HG03045 (cell line): Measurements from ENCODE around the gene CAPZB.

ENCODE experiments used
- ATAC-seq: cut with Tn5 transposase; IDR thresholded peaks from one replicate; pipeline ENCODE4 v1.9.1; 2021; ENCODE audit warnings: mild to moderate bottlenecking, moderate library complexity; ENCODE audit not compliant: unreplicated experiment

CAPZB gene

GRCh38 chr1:19432943-19433718, 52.2 kb downstream of the CAPZB start:
- ATAC-seq = no peak

DNA sequence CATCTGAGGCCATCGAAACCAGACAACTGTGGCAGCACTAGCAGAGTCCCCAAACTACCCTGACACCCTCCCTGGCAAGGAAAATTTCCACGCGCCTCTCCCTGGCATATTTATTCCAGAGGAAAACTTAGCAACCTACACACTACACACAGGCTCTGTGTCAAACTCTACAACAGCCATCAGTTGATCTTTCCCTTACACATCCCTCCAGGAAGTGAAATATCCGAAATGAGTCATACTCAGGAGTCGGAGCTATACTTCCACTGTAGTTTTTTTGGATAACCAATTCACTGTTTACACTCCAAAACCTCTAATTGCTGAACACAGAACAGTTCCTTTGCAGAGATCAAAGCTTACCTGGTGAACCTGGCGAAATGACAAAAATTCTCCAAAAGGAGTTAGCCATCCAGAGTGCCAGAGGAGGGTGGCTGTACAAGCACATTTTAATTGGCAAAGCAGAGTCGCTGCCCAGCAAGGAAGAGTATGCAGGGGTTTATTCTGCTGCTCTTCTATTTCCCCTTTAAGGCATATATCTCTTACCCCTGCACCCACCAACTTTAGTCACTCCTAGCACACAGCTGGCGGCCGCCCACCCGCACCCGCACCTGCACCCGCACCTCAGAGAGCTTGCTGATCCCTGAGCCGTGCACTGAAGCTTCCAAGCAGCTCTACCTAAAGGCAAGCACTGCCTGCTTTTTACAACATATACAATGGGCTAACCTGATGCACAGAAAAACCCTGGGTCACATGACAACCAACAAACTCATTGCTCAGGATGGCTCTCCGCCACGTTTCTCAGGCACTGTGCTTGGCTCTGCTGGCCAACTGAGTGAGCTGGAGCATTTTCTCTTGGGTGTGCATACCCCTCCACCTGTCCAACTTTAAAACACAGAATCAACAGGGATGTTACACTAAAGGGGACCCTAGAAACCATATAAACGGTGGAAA, 54.9 kb downstream of the CAPZB start:
- ATAC-seq = no peak

GRCh38 chr1:19429611-19430010, 55.7 kb downstream of the CAPZB start:
- no peak for ATAC-seq

- ATAC-seq = no peak
Observed at GRCh38 chr1:19427087-19427781, 58.1 kb downstream of the CAPZB start.

- no peak for ATAC-seq
Observed at GRCh38 chr1:19426294-19427086, 58.8 kb downstream of the CAPZB start.

DNA sequence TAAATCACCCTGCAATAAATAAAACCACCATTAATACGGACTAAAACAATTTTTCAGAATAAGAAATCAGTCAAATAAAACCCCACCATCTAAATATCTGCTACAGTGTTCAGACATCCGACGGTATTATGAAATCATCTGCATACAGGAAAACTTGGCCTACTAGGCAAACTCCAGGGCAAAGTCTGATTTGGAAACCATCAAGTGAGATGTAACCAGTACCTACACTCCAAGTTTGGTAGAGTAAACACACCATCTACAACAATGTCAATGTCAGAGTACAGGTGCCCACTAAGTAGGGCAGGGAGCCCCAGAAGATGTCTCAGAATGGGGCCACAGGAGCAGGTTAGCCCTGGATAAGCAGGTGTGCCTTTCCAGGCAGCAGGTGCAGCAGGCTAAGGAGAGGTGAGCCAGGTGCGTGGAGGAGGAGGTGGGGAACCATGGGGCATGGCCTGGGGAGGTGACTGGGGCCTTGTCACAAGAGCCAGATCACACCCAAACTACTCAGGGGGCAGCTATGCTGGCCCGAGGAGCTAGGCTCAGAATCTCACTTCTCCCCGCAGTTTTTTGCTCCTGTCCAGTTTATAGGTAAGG, 59.6 kb downstream of the CAPZB start:
- no peak for ATAC-seq

DNA sequence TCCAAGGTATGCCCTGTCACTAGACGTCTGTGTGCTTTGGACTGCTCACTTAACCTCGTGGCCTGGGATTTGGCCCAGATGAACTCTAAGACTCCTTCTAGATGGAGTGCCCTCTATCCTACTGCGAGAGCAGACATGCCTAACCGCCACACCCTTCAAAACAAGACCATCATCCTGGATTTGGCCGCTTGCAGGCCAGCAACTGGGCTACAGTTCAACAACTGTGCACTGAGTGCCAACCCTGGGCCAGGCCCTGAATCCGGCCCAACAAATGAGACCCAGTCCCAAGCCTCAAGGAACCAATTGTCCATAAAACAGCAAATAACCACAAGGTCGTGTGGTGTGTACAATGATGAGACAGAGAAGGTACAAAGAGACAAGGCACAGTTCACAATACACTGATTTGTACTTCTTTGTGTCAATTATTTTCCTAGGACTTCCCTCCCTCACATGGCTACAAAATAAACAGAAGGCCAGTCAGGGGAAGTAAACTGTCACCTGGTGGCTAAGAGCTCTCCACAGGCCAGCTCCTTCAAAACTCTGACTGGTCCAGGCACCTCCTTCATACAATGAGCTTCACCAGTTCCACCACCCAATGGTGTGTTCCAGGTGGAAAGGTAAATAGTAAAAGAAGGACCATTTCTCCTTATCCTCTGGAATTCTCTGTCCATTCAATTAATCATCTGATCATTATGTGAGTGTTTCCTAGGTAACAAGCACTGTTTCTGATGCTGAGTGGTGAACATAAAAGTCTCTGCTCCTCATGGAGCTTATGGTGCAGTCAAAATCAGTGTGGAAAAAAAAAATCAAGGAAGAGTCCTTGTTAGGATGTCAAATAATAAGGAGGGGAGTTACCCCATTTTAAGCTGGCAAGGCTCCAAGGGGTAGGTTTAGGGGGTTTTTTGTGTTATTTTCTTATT, 60.4 kb downstream of the CAPZB start:
- ATAC-seq = no peak

GRCh38 chr1:19423130-19423529, 62.2 kb downstream of the CAPZB start:
- ATAC-seq = no peak

GRCh38 chr1:19421365-19421764, 64.0 kb downstream of the CAPZB start:
- no peak for ATAC-seq

DNA sequence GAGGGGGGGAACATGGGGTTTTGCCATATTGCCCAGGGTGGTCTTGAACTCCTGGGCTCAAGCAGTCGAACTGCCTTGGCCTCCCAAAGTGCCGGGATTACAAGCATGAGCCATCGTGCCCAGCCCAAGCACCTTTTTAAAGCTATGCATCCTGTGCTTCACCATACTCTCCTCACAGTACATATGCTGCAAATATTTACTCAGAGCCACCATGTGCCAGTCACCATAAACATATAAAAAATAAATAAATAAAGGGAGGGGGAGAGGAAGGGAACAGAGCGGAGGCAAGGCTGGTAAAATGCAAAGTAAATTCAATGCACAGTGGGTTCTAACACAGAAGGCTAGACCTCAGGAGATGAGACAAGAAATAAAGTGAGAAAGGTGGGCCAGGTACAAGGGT, 64.7 kb downstream of the CAPZB start:
- ATAC-seq = no peak

DNA sequence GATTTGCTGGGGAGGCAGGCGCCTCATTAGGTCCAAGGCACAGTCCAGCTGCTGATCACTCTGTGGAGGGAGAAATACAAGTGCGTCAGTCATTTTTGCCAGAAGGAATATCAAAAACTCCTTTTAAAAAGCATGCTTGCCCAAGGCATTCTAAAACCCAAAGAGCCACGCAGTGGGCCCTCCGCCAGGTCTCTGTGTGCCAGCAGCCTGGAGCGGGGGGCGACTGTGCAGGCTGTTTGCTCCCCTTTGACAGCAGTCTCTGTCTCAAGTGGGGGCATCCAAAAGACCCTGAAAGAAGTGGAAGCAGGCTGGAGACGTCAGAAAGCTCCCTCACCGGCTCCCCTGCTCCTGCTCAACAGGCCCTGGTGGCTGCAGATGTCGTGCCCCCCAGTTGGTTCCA, 65.6 kb downstream of the CAPZB start:
- ATAC-seq = no peak

- no peak for ATAC-seq
Observed at GRCh38 chr1:19418503-19418971, 66.8 kb downstream of the CAPZB start.

- no peak for ATAC-seq
Observed at GRCh38 chr1:19416921-19417470, 68.3 kb downstream of the CAPZB start.

- no peak for ATAC-seq
Observed at GRCh38 chr1:19416145-19416544, 69.2 kb downstream of the CAPZB start.

DNA sequence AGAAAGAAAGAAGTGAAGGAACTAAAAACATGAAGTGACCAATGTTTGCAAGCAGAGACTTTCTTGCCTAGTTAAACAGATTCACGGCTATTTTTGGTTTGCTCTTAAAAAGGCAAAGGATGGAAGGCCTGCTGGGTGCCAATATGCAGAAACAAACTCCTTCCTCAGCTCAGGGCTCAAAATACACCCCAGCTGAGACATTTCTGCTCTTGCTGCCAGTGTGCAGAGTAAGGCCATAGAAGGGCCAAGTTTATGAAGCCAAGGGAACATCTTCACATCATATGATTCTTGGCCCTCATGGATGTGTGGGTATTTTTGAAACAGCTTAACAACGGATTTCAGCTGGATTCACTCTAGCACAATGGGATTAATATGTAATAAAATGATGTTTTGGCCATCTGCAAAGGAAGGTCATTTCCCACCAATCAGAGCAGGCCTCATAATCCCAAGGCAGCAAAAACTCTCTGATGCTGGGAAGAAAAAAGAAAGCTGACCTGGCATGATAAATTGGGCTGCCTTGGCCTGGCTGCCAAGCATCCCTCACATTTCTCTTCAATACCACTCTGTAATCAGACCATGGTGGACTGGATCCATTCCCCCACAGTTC, 70.7 kb downstream of the CAPZB start:
- no peak for ATAC-seq

- no peak for ATAC-seq
Observed at GRCh38 chr1:19413999-19414398, 71.3 kb downstream of the CAPZB start.

DNA sequence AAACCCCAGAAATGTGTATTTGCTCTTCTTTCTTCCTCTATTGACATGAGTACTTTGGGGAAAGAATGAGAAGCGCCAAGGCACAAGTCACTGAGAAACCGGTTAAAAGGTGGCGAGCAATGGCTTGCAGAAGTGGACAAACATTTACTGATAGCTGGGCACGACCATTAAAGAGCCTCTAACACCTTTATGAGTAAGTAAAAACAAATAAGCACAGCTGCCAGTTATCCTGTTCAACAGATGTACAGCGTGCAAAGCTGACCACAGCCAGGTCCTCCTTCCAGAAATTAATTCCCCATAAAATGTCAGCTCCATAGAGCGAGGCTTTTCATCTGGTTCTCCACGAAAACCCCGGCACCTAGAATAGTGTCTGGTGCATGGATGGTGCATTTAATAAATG, 72.7 kb downstream of the CAPZB start:
- no peak for ATAC-seq

- no peak for ATAC-seq
Observed at GRCh38 chr1:19411612-19412011, 73.7 kb downstream of the CAPZB start.
